ENCODE results near the gene SMCO4.

The SMCO4 gene

GRCh38 chr11:93572171-93572570 lies 29.0 kb upstream of the SMCO4 start:
- no peak for TF ChIP-seq CTCF (conservative IDR thresholded peaks at IDR 0.05; ENCODE audit: low read depth)
- ChIA-PET POLR2A (ENCODE audit: low non-redundant PET) (no interaction called here), CTCF (no interaction called here)
- DNase-seq (ENCODE audit: low spot score): no peak
- H3K27ac ChIP-seq: no peak overlapping the region

DNA sequence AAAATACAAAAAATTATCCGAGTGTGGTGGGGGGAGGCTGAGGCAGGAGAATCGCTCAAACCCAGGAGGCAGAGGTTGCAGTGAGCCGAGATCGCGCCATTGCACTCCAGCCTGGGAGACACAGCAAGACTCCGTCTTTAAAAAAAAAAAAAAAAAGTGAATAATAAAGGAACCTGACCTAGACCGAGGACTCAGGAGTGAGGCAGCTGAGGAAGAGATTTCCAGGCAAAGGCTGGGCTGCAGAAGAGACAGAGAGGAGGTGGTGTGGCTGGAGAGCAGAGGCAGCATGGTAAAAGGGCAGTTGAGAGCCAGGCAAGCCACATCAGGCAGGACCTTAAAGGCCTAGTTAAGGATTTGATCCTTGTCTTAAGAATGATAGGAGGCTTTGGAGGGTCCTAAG lies 28.4 kb upstream of the SMCO4 start:
- POLR2A ChIA-PET (ENCODE audit: low non-redundant PET): no interaction called here

GRCh38 chr11:93570759-93571413 lies 27.7 kb upstream of the SMCO4 start:
- CTCF ChIA-PET: no interaction called here
- POLR2A ChIA-PET (ENCODE audit: low non-redundant PET): no interaction called here
- TF ChIP-seq CTCF (conservative IDR thresholded peaks at IDR 0.05; ENCODE audit: low read depth): no peak
- no peak overlapping the region for H3K27ac ChIP-seq
- DNase-seq (ENCODE audit: low spot score): peak; percentile 55

More for the DNA sequence above, 28.4 kb upstream of the SMCO4 start:
- CTCF ChIA-PET: no interaction called here
- no peak overlapping the region for H3K27ac ChIP-seq
- no peak for TF ChIP-seq CTCF (conservative IDR thresholded peaks at IDR 0.05; ENCODE audit: low read depth)
- no peak for DNase-seq (ENCODE audit: low spot score)

DNA sequence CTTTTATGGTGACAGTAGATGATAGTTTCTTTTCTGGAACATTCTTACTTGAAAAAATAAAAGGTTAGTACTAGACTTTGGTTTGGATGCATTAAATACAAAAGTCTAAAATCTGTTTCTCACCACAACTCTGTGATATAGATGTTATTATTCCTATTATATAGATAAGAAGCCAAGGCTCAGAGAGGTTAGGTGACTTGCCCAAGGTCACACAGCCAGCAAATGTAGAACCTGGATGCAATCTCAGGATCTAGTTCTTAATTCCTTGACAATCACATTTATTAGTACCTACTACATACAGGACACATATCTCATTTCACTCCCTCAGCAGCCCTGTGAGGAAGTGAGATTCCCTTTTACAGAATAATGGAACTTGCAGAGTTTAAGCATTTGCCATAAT lies 26.3 kb upstream of the SMCO4 start:
- no peak for DNase-seq (ENCODE audit: low spot score)
- ChIA-PET CTCF (no interaction called here), POLR2A (ENCODE audit: low non-redundant PET) (no interaction called here)
- H3K27ac ChIP-seq: no peak overlapping the region
- no peak for TF ChIP-seq CTCF (conservative IDR thresholded peaks at IDR 0.05; ENCODE audit: low read depth)

GRCh38 chr11:93568726-93569125 lies 25.5 kb upstream of the SMCO4 start:
- ChIA-PET POLR2A (ENCODE audit: low non-redundant PET) (no interaction called here), CTCF (interaction anchor here (0.6 kb wide), 1 partner anchor 16 kb away, joined by 5 read pairs; no protein-coding TSS in a partner anchor)
- no peak for TF ChIP-seq CTCF (conservative IDR thresholded peaks at IDR 0.05; ENCODE audit: low read depth)
- DNase-seq (ENCODE audit: low spot score): no peak
- H3K27ac ChIP-seq: no peak overlapping the region

- TF ChIP-seq CTCF (conservative IDR thresholded peaks at IDR 0.05; ENCODE audit: low read depth): no peak
- H3K27ac ChIP-seq: no peak overlapping the region
- CTCF ChIA-PET: interaction anchor here (0.8 kb wide), 1 partner anchor 10 kb away, joined by 3 read pairs; no protein-coding TSS in a partner anchor
- no peak for DNase-seq (ENCODE audit: low spot score)
- POLR2A ChIA-PET (ENCODE audit: low non-redundant PET): no interaction called here
Observed at GRCh38 chr11:93567401-93567895, 24.3 kb upstream of the SMCO4 start.
